ENCODE data around the gene REC8. TPM values are rescaled to one million over a fixed set of nuclear protein-coding genes. Genes with fewer than 3 reads are reported as not detected.

REC8 gene
- total and polyA plus RNA-seq, 10 of the 15 experiments (the other 5 are each of a cell fraction or from before 2014, with no cell fraction given): 4.2 to 76.9 (median 29.1) TPM

DNA sequence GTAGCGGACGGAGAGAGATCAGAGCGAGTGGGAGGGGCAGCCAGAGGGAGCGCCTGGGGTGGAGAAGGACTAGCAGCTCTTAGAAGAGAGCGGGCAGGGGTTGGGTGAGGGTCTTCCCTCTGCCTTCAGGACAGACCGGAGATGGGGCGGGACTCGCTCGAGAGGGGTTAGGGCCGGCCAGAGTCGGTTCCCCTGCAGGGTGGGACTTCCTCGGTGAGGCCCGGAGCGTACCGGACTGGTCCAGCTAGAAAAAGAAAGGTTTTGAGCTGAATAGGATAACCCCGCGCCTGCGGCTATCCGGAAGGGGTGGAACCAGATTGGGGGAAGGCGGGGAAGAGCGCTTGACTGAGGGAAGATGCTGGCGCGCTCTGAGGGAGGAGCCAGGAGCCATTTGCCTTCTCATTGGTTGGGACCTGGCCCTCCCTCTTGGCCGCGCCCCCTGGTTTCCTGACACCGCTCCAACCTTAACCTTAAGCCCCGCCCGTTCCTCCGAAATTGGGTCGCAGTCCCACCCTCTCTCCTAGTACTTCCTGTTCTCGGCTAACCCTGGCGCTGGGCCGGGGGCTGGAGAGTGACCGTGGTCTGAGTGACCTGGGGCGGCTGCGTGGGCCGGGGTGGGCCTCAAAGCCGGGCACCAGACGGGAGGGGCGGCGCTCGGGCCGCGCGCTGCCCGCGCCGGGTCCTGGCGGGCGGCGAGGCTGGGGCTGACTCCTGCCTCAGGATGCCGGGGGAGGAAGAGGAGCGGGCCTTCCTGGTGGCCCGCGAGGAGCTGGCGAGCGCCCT lies 24.7 kb upstream of the REC8 start, which contains the start of gene RNF31 (continued):
- TF ChIP-seq FOXM1 (IDR thresholded peaks at IDR 0.05; ENCODE audit: low read depth, low read length) (no peak), FOS (IDR thresholded peaks at IDR 0.05; ENCODE audit: borderline replicate concordance, extremely low read depth, insufficient read length) (no peak)
- TF ChIP-seq, protein P1, sequence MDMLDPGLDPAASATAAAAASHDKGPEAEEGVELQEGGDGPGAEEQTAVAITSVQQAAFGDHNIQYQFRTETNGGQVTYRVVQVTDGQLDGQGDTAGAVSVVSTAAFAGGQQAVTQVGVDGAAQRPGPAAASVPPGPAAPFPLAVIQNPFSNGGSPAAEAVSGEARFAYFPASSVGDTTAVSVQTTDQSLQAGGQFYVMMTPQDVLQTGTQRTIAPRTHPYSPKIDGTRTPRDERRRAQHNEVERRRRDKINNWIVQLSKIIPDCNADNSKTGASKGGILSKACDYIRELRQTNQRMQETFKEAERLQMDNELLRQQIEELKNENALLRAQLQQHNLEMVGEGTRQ (IDR thresholded peaks at IDR 0.05; ENCODE audit: borderline replicate concordance, low read depth, low read length): no peak

DNA sequence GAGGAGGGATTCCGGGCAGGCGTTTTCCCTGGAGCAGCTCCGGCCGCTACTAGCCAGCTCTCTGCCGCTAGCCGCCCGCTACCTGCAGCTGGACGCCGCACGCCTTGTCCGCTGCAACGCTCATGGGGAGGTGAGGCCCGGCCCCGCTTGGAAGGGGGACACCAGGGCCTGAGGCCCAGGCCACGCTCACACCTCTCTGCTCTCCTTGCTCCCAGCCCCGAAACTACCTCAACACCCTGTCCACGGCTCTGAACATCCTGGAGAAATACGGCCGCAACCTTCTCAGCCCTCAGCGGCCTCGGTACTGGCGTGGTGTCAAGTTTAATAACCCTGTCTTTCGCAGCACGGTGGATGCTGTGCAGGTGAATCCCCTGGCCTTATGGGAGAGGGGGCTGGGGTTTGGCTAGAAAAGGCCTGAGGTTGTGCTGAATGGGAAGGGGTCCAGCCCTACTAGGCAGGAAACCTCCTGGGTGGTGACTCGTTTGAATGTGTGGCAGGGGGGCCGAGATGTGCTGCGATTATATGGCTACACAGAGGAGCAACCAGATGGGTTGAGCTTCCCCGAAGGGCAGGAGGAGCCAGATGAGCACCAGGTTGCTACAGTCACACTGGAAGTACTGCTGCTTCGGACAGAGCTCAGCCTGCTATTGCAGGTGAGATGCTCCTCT lies 24.0 kb upstream of the REC8 start:
- no peaks in the 10 kb centered on the region for H4K20me1 ChIP-seq (ENCODE audit: control insufficient read depth, insufficient read depth)
- WGBS (ENCODE audit: insufficient coverage, insufficient replicate concordance, low lambda C conversion rate, missing lambda C conversion rate): 3% methylated on average over 25 of the region's 29 CpGs
- peaks cover 61% of the 10 kb centered on the region for H3K79me2 ChIP-seq (ENCODE audit: control insufficient read depth, insufficient read depth, low read length)
- no peaks in the 10 kb centered on the region; the same call in 2 of the 3 replicates for H3K9me3 ChIP-seq (replicated peaks; ENCODE audit: control insufficient read depth, insufficient read depth, low read length)
- ChIA-PET CTCF (interaction anchor here (0.6 to 8.2 kb wide), 9 partner anchors 8 to 124 kb away, joined by 3 to 63 read pairs (median 5); partner anchors contain the start of genes DCAF11, IRF9, NRL and PCK2), POLR2A (interaction anchor here (0.5 to 5.8 kb wide), 13 partner anchors 9 to 369 kb away, joined by 4 to 99 read pairs (median 17); partner anchors contain the start of genes CHMP4A, DCAF11, IPO4 and IRF9), RAD21 (ENCODE audit: unreplicated experiment) (interaction anchor here (1.2 to 3.9 kb wide), 8 partner anchors 11 to 58 kb away, joined by 3 to 37 read pairs (median 16); partner anchors contain the start of genes DCAF11, IRF9, NRL and PCK2), SMC1A (ENCODE audit: uncharacterized antibody, unreplicated experiment) (interaction anchor here (1.1 to 4.8 kb wide), 7 partner anchors 8 to 94 kb away, joined by 4 to 54 read pairs (median 8); partner anchors contain the start of genes DCAF11, IPO4, IRF9 and NRL)
- peaks cover 18 to 37% of the 10 kb centered on the region in 2 experiments for H3K36me3 ChIP-seq (ENCODE audit: control insufficient read depth in 2 of 2, insufficient read depth in 2 of 2, low read length in 1 of 2)
- H3K27ac ChIP-seq (ENCODE audit: control insufficient read depth, insufficient read depth): peak overlapping the region; percentile 90
- peak overlapping the region; percentile 82 for H3K4me3 ChIP-seq
- peak overlapping the region; percentile 81 for H3K9ac ChIP-seq (ENCODE audit: control insufficient read depth, insufficient read depth, low read length)
- FAIRE-seq (no peak), ATAC-seq (peak; percentile 0; the same call in 2 of the 3 replicates), DNase-seq (ENCODE audit: low read depth, low spot score) (no peak)
- intact Hi-C loops (cut with micrococcal nuclease; ENCODE audit: unreplicated experiment) (loop anchor here (1.0 to 5.0 kb wide), 2 partner anchors 13 to 149 kb away; partner anchors contain the start of genes DHRS1, IRF9 and NOP9), in situ Hi-C loops (cut with MboI) (no loop called here)
- BruUV-seq (replicated peaks): TSS peak; percentile 69
- peak overlapping the region; percentile 48 for H3K4me2 ChIP-seq (ENCODE audit: control insufficient read depth, insufficient read depth)
- no peaks in the 10 kb centered on the region for H3K27me3 ChIP-seq (replicated peaks in 1 of 2; ENCODE audit: control insufficient read depth in 2 of 2, insufficient read depth in 2 of 2, low read length in 1 of 2)
- H2AFZ ChIP-seq (ENCODE audit: control insufficient read depth, low read depth, low read length): no peak overlapping the region
- H3K4me1 ChIP-seq (ENCODE audit: control insufficient read depth, insufficient read depth, low read length): peaks cover 10% of the 10 kb centered on the region
- no peak for TF ChIP-seq IRF3 (IDR thresholded peaks at IDR 0.05)
- no peak for TF ChIP-seq PAX8 (IDR thresholded peaks at IDR 0.05)
- no peak for TF ChIP-seq STAT1 (conservative IDR thresholded peaks at IDR 0.05)
- TF ChIP-seq, protein P2, sequence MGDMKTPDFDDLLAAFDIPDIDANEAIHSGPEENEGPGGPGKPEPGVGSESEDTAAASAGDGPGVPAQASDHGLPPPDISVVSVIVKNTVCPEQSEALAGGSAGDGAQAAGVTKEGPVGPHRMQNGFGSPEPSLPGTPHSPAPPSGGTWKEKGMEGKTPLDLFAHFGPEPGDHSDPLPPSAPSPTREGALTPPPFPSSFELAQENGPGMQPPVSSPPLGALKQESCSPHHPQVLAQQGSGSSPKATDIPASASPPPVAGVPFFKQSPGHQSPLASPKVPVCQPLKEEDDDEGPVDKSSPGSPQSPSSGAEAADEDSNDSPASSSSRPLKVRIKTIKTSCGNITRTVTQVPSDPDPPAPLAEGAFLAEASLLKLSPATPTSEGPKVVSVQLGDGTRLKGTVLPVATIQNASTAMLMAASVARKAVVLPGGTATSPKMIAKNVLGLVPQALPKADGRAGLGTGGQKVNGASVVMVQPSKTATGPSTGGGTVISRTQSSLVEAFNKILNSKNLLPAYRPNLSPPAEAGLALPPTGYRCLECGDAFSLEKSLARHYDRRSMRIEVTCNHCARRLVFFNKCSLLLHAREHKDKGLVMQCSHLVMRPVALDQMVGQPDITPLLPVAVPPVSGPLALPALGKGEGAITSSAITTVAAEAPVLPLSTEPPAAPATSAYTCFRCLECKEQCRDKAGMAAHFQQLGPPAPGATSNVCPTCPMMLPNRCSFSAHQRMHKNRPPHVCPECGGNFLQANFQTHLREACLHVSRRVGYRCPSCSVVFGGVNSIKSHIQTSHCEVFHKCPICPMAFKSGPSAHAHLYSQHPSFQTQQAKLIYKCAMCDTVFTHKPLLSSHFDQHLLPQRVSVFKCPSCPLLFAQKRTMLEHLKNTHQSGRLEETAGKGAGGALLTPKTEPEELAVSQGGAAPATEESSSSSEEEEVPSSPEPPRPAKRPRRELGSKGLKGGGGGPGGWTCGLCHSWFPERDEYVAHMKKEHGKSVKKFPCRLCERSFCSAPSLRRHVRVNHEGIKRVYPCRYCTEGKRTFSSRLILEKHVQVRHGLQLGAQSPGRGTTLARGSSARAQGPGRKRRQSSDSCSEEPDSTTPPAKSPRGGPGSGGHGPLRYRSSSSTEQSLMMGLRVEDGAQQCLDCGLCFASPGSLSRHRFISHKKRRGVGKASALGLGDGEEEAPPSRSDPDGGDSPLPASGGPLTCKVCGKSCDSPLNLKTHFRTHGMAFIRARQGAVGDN (IDR thresholded peaks at IDR 0.05): 0 out of 2 replicates have a peak, but pooled peaks have one; percentile 10
- no peak for TF ChIP-seq ZNF274 (IDR thresholded peaks at IDR 0.05; ENCODE audit: insufficient read depth, insufficient read length)
- no peak for TF ChIP-seq TBL1XR1 (IDR thresholded peaks at IDR 0.05; ENCODE audit: low read depth, low read length)
- 0 out of 2 replicates have a peak, but pooled peaks have one; percentile 4 for TF ChIP-seq BACH1 (IDR thresholded peaks at IDR 0.05; ENCODE audit: borderline replicate concordance)
- no peak for TF ChIP-seq SREBF1 (IDR thresholded peaks at IDR 0.05; ENCODE audit: low read length)
- TF ChIP-seq ETV6 (conservative IDR thresholded peaks at IDR 0.05 in 1 of 2, IDR thresholded peaks at IDR 0.05 in 1 of 2; ENCODE audit: borderline replicate concordance in 1 of 2, low read depth in 1 of 2): no peak
- TF ChIP-seq KDM1A (IDR thresholded peaks at IDR 0.05; ENCODE audit: borderline replicate concordance): no peak
- TF ChIP-seq POLR2AphosphoS2 (IDR thresholded peaks at IDR 0.05; ENCODE audit: low read depth, low read length): no peak
